ENCODE data around the gene MPPED2. TPM values are rescaled to one million over a fixed set of nuclear protein-coding genes. Genes with fewer than 3 reads are reported as not detected.
A peak's percentile ranks its signal among the peaks of the same experiment; 100 is the strongest.

Gene MPPED2
- total RNA-seq: 1 to 10 TPM in 2 of 5 donors, under 1 TPM in 3; 0.58 to 8.1 (median 0.99) TPM
- total RNA-seq (2013): 0.76 TPM
- 0 to 1.2 (median 0.15) reads per million in 29 experiments for total RNA-seq

- POLR2A ChIA-PET: no interaction called here
- under 1% methylated on average over 44 of the region's 49 CpGs for WGBS (ENCODE audit: insufficient coverage)
- H3K36me3 Mint-ChIP-seq: no peaks in the 10 kb centered on the region
- H3K27ac ChIP-seq (ENCODE audit: low read length): no peak within 1 kb of the TSS
- peaks cover 2 to 3% of the 10 kb centered on the region in 2 experiments for H3K4me1 ChIP-seq (ENCODE audit: control insufficient read depth in 1 of 2, extremely low read depth in 1 of 2, insufficient read depth in 2 of 2, low read length in 2 of 2)
- peak; percentile 41 to 83 (median 70) for ATAC-seq (replicated peaks in 1 of 4)
- H3K9me3 Mint-ChIP-seq: no peaks in the 10 kb centered on the region
- peak in 8 of 35 experiments; percentile 1 to 17 (median 13) for DNase-seq
- peaks cover 2 to 24% (median 11%) of the 10 kb centered on the region in 3 donors for H3K4me1 Mint-ChIP-seq
- no peaks in the 10 kb centered on the region for H3K9me3 ChIP-seq
- CTCF ChIA-PET: no interaction called here
- peaks cover 9 to 27% of the 10 kb centered on the region in 2 experiments for H3K27me3 ChIP-seq (replicated peaks in 1 of 2; ENCODE audit: control insufficient read depth in 2 of 2, extremely low read depth in 1 of 2, insufficient read depth in 2 of 2, low read length in 1 of 2)
- no peaks in the 10 kb centered on the region for H3K36me3 ChIP-seq (ENCODE audit: control insufficient read depth in 2 of 2, extremely low read depth in 1 of 2, insufficient read depth in 1 of 2, low read length in 1 of 2)
- H3K4me3 Mint-ChIP-seq: peak within 1 kb of the TSS; percentile 37 to 65 (median 47)
- peak within 1 kb of the TSS in 1 of 2 donors; percentile 54 for H3K4me3 ChIP-seq (ENCODE audit: control insufficient read depth in 1 of 2, extremely low read depth in 1 of 2, low read length in 1 of 2)
- no peak within 1 kb of the TSS for H3K27ac Mint-ChIP-seq
- peaks cover 20 to 43% of the 10 kb centered on the region in 2 donors for H3K27me3 Mint-ChIP-seq
Measured at GRCh38 chr11:30586251-30587144, at the start of gene MPPED2. Gene MPPED2 (minus strand): TSS chr11:30586353. CDS start chr11:30580373, 5,980 bp downstream.

GRCh38 chr11:30635401-30635989, 49.3 kb upstream of the MPPED2 start:
- ChIA-PET CTCF (no interaction called here), POLR2A (no interaction called here)
- Histone ChIP-seq H3K27ac (ENCODE audit: low read length) (no peak overlapping the region), H3K4me3 (ENCODE audit: control insufficient read depth in 1 of 2, extremely low read depth in 1 of 2, low read length in 1 of 2) (no peak overlapping the region), H3K9me3 (no peaks in the 10 kb centered on the region), H3K36me3 (ENCODE audit: control insufficient read depth in 2 of 2, extremely low read depth in 1 of 2, insufficient read depth in 1 of 2, low read length in 1 of 2) (no peaks in the 10 kb centered on the region), H3K27me3 (replicated peaks in 1 of 2; ENCODE audit: control insufficient read depth in 2 of 2, extremely low read depth in 1 of 2, insufficient read depth in 2 of 2, low read length in 1 of 2) (no peaks in the 10 kb centered on the region), H3K4me1 (ENCODE audit: control insufficient read depth in 1 of 2, extremely low read depth in 1 of 2, insufficient read depth in 2 of 2, low read length in 2 of 2) (no peaks in the 10 kb centered on the region)
- ATAC-seq (replicated peaks in 1 of 4) (peak in 1 of 4 experiments; percentile 76), DNase-seq (peak in 2 of 35 experiments; percentile 0 to 24)
- 48% methylated on average over 11 of the region's 13 CpGs for WGBS (ENCODE audit: insufficient coverage)
- no peaks in the 10 kb centered on the region for H3K4me1 Mint-ChIP-seq
- H3K27ac Mint-ChIP-seq: no peak overlapping the region
- peak overlapping the region in 1 of 3 donors; percentile 41 for H3K4me3 Mint-ChIP-seq
- H3K36me3 Mint-ChIP-seq: no peaks in the 10 kb centered on the region
- peaks cover 2 to 8% (median 3%) of the 10 kb centered on the region in 3 donors for H3K9me3 Mint-ChIP-seq
- peaks cover 0 to 7% of the 10 kb centered on the region in 2 donors for H3K27me3 Mint-ChIP-seq

- ATAC-seq (replicated peaks in 1 of 4) (no peak), DNase-seq (no peak)
- no peaks in the 10 kb centered on the region for H3K27me3 ChIP-seq (replicated peaks in 1 of 2; ENCODE audit: control insufficient read depth in 2 of 2, extremely low read depth in 1 of 2, insufficient read depth in 2 of 2, low read length in 1 of 2)
- no peak overlapping the region for H3K27ac Mint-ChIP-seq
- no peak overlapping the region for H3K4me3 Mint-ChIP-seq
- H3K4me1 ChIP-seq (ENCODE audit: control insufficient read depth in 1 of 2, extremely low read depth in 1 of 2, insufficient read depth in 2 of 2, low read length in 2 of 2): no peaks in the 10 kb centered on the region
- peaks cover 0 to 11% of the 10 kb centered on the region in 2 donors for H3K27me3 Mint-ChIP-seq
- H3K9me3 ChIP-seq: no peaks in the 10 kb centered on the region
- 50% methylated on average over 1 of the region's 3 CpGs for WGBS (ENCODE audit: insufficient coverage)
- H3K36me3 Mint-ChIP-seq: no peaks in the 10 kb centered on the region
- H3K4me3 ChIP-seq (ENCODE audit: control insufficient read depth in 1 of 2, extremely low read depth in 1 of 2, low read length in 1 of 2): no peak overlapping the region
- ChIA-PET POLR2A (no interaction called here), CTCF (no interaction called here)
- H3K9me3 Mint-ChIP-seq: peaks cover 0 to 4% (median 3%) of the 10 kb centered on the region in 3 donors
- H3K4me1 Mint-ChIP-seq: no peaks in the 10 kb centered on the region
- H3K36me3 ChIP-seq (ENCODE audit: control insufficient read depth in 2 of 2, extremely low read depth in 1 of 2, insufficient read depth in 1 of 2, low read length in 1 of 2): no peaks in the 10 kb centered on the region
- H3K27ac ChIP-seq (ENCODE audit: low read length): no peak overlapping the region
Measured at GRCh38 chr11:30631148-30631547, 45.0 kb upstream of the MPPED2 start.

- no peaks in the 10 kb centered on the region for H3K4me1 ChIP-seq (ENCODE audit: control insufficient read depth in 1 of 2, extremely low read depth in 1 of 2, insufficient read depth in 2 of 2, low read length in 2 of 2)
- H3K27ac ChIP-seq (ENCODE audit: low read length): no peak overlapping the region
- H3K4me3 ChIP-seq (ENCODE audit: control insufficient read depth in 1 of 2, extremely low read depth in 1 of 2, low read length in 1 of 2): no peak overlapping the region
- H3K27ac Mint-ChIP-seq: no peak overlapping the region
- ChIA-PET CTCF (no interaction called here), POLR2A (no interaction called here)
- WGBS (ENCODE audit: insufficient coverage): no CpG with 5 or more reads among the region's 1 CpG
- no peak overlapping the region for H3K4me3 Mint-ChIP-seq
- ATAC-seq (replicated peaks in 1 of 4) (no peak), DNase-seq (no peak)
- H3K9me3 ChIP-seq: no peaks in the 10 kb centered on the region
- H3K27me3 Mint-ChIP-seq: peaks cover 0 to 6% of the 10 kb centered on the region in 2 donors
- H3K27me3 ChIP-seq (replicated peaks in 1 of 2; ENCODE audit: control insufficient read depth in 2 of 2, extremely low read depth in 1 of 2, insufficient read depth in 2 of 2, low read length in 1 of 2): no peaks in the 10 kb centered on the region
- H3K36me3 Mint-ChIP-seq: no peaks in the 10 kb centered on the region
- peaks cover 0 to 17% (median 11%) of the 10 kb centered on the region in 3 donors for H3K9me3 Mint-ChIP-seq
- H3K36me3 ChIP-seq (ENCODE audit: control insufficient read depth in 2 of 2, extremely low read depth in 1 of 2, insufficient read depth in 1 of 2, low read length in 1 of 2): no peaks in the 10 kb centered on the region
- H3K4me1 Mint-ChIP-seq: no peaks in the 10 kb centered on the region
Measured at GRCh38 chr11:30619767-30620166, 33.6 kb upstream of the MPPED2 start.

- no peaks in the 10 kb centered on the region for H3K27me3 ChIP-seq (replicated peaks in 1 of 2; ENCODE audit: control insufficient read depth in 2 of 2, extremely low read depth in 1 of 2, insufficient read depth in 2 of 2, low read length in 1 of 2)
- ATAC-seq (replicated peaks in 1 of 4): no peak
- H3K27me3 Mint-ChIP-seq: peaks cover 0 to 6% of the 10 kb centered on the region in 2 donors
- H3K36me3 ChIP-seq (ENCODE audit: control insufficient read depth in 2 of 2, extremely low read depth in 1 of 2, insufficient read depth in 1 of 2, low read length in 1 of 2): no peaks in the 10 kb centered on the region
- ChIA-PET CTCF (no interaction called here), POLR2A (no interaction called here)
- no peak for DNase-seq
- no peak overlapping the region for H3K4me3 Mint-ChIP-seq
- H3K4me1 ChIP-seq (ENCODE audit: control insufficient read depth in 1 of 2, extremely low read depth in 1 of 2, insufficient read depth in 2 of 2, low read length in 2 of 2): no peaks in the 10 kb centered on the region
- H3K36me3 Mint-ChIP-seq: no peaks in the 10 kb centered on the region
- no peak overlapping the region for H3K4me3 ChIP-seq (ENCODE audit: control insufficient read depth in 1 of 2, extremely low read depth in 1 of 2, low read length in 1 of 2)
- no peaks in the 10 kb centered on the region for H3K4me1 Mint-ChIP-seq
- H3K27ac ChIP-seq (ENCODE audit: low read length): no peak overlapping the region
- H3K27ac Mint-ChIP-seq: no peak overlapping the region
- no peaks in the 10 kb centered on the region for H3K9me3 ChIP-seq
- peaks cover 0 to 10% (median 6%) of the 10 kb centered on the region in 3 donors for H3K9me3 Mint-ChIP-seq
Measured at GRCh38 chr11:30617762-30618161, 31.6 kb upstream of the MPPED2 start.

GRCh38 chr11:30610628-30611027, 24.5 kb upstream of the MPPED2 start:
- H3K9me3 ChIP-seq: no peaks in the 10 kb centered on the region
- ATAC-seq (replicated peaks in 1 of 4) (no peak), DNase-seq (no peak)
- no CpG with 5 or more reads among the region's 3 CpGs for WGBS (ENCODE audit: insufficient coverage)
- H3K9me3 Mint-ChIP-seq: peaks cover 0 to 3% (median 0%) of the 10 kb centered on the region in 3 donors
- no peaks in the 10 kb centered on the region for H3K36me3 ChIP-seq (ENCODE audit: control insufficient read depth in 2 of 2, extremely low read depth in 1 of 2, insufficient read depth in 1 of 2, low read length in 1 of 2)
- H3K4me3 Mint-ChIP-seq: no peak overlapping the region
- POLR2A ChIA-PET: no interaction called here
- H3K27me3 ChIP-seq (replicated peaks in 1 of 2; ENCODE audit: control insufficient read depth in 2 of 2, extremely low read depth in 1 of 2, insufficient read depth in 2 of 2, low read length in 1 of 2): no peaks in the 10 kb centered on the region
- CTCF ChIA-PET: no interaction called here
- H3K4me3 ChIP-seq (ENCODE audit: control insufficient read depth in 1 of 2, extremely low read depth in 1 of 2, low read length in 1 of 2): no peak overlapping the region
- H3K36me3 Mint-ChIP-seq: no peaks in the 10 kb centered on the region
- no peak overlapping the region for H3K27ac ChIP-seq (ENCODE audit: low read length)
- peaks cover 0 to under 1% of the 10 kb centered on the region in 2 donors for H3K27me3 Mint-ChIP-seq
- H3K27ac Mint-ChIP-seq: no peak overlapping the region
- H3K4me1 ChIP-seq (ENCODE audit: control insufficient read depth in 1 of 2, extremely low read depth in 1 of 2, insufficient read depth in 2 of 2, low read length in 2 of 2): no peaks in the 10 kb centered on the region
- H3K4me1 Mint-ChIP-seq: no peaks in the 10 kb centered on the region

Measured in T-cell (primary cell).